KOPT-K1 (cell line): ENCODE measurements around the gene GDF9.

Experiments
- H3K27ac ChIP-seq: fragments of 200-600 bp; sonication (generic); 2 replicates; pipeline ENCODE4 v1.5.1; 2016; ENCODE audit warnings: antibody characterized with exemption, mild to moderate bottlenecking, low read depth, low read length; ENCODE audit not compliant: poor library complexity, severe bottlenecking
- H3K36me3 ChIP-seq: fragments of 200-600 bp; sonication (generic); 2 replicates; pipeline ENCODE4 v1.5.1; 2017; ENCODE audit warnings: antibody characterized with exemption, mild to moderate bottlenecking, low read length, moderate library complexity; ENCODE audit not compliant: insufficient read depth
- H3K9me3 ChIP-seq: fragments of 200-600 bp; sonication (generic); 2 replicates; pipeline ENCODE4 v1.5.1; 2017; ENCODE audit warnings: antibody characterized with exemption, low read length, mild to moderate bottlenecking; ENCODE audit not compliant: insufficient read depth, poor library complexity, severe bottlenecking

GDF9 gene

GRCh38 chr5:132883261-132883834 lies 17.1 kb upstream of the GDF9 start:
- H3K36me3 ChIP-seq, result peaks cover 99% of the 10 kb centered on the region
- H3K27ac ChIP-seq, result no peak overlapping the region
- H3K9me3 ChIP-seq, result no peaks in the 10 kb centered on the region

GRCh38 chr5:132877938-132878337 lies 11.7 kb upstream of the GDF9 start:
- Histone ChIP-seq H3K9me3 (no peaks in the 10 kb centered on the region), H3K27ac (no peak overlapping the region), H3K36me3 (peaks cover 95% of the 10 kb centered on the region)

GRCh38 chr5:132877466-132877865 lies 11.2 kb upstream of the GDF9 start:
- Histone ChIP-seq H3K27ac (no peak overlapping the region), H3K36me3 (peaks cover 95% of the 10 kb centered on the region)

GRCh38 chr5:132876020-132876759 lies 9.9 kb upstream of the GDF9 start:
- H3K36me3 ChIP-seq, result peaks cover 95% of the 10 kb centered on the region
- no peak overlapping the region for H3K27ac ChIP-seq
- no peaks in the 10 kb centered on the region for H3K9me3 ChIP-seq

More at GRCh38 chr5:132877466-132877865, 11.2 kb upstream of the GDF9 start:
- H3K9me3 ChIP-seq, result no peaks in the 10 kb centered on the region

DNA sequence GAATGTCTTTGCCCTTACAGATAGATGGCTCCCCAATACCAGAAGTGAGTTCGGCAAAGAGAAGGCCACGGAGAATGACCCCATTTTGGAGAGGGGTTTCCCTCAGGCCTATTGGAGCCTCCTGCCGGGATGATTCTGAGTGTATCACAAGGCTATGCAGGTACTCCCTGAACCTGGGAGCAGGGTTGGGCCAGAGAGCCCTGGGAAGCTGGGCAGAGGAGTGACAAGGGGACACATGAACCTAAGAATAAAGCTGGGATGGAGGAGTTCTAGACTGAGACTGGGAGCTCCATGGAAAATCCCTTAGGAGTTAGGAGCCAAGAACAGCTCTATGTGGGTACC lies 7.6 kb upstream of the GDF9 start:
- Histone ChIP-seq H3K9me3 (no peaks in the 10 kb centered on the region), H3K27ac (no peak overlapping the region), H3K36me3 (peaks cover 93% of the 10 kb centered on the region)

DNA sequence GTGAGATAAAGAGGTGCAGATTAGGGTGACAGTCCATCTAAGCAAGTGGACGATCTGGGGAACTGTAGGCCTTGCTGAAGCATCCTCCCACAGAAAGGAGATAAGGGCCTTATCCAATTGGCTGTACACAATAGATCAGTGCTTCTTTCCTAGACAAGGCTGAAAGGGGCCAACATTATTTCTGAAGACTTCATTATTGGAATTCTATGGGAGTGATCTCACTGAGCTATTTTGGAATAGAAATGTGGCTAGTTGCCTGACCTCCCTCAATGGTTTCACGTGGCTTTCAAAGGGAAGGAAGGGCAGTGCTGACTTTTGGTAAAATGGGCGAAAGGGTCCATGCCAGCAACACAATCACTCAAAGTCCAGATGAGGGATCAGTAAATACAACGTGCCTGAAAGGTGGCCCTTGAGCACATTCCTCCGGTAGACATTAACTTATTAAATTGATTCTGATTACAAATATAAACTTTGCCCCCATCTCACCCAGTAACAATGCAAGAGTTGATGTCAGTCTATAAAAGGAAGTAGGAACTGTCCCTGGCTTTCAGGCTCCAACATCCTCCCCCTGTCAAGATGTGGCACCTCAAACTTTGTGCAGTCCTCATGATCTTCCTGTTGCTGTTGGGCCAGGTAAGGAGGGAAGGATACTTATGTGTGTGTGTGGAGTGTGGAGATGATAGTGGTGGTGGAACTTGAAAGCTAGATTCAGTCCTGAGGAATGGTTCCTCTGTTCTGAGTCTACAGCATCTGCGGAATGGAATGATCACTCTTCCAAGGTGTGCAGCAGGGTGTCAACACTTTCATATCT lies 7.1 kb upstream of the GDF9 start, which contains the start of gene LEAP2:
Gene LEAP2, plus strand, starts transcription at position 550 of the 811 bp plus-strand sequence. Its CDS starts 27 bp downstream, at position 577.
- peaks cover 93% of the 10 kb centered on the region for H3K36me3 ChIP-seq
- H3K9me3 ChIP-seq, result no peaks in the 10 kb centered on the region
- no peak within 1 kb of the TSS for H3K27ac ChIP-seq

DNA sequence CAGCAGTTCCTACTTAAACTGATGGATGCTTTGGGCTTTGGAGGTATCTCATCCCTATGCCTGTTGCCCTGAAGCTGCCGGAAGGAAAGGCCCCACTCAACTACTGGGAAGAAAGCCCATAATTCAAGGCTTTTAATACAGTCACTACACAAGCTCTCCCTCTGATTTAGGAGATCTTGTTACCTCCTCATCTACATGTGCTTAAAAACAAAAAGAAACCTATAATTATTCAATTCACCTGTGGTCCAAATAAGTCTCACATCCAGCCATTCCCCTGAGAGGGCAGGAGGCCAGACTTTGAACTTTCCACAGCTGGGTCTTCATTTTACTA lies 6.5 kb upstream of the GDF9 start:
- H3K9me3 ChIP-seq, result no peaks in the 10 kb centered on the region
- no peak overlapping the region for H3K27ac ChIP-seq
- peaks cover 93% of the 10 kb centered on the region for H3K36me3 ChIP-seq

- Histone ChIP-seq H3K36me3 (peaks cover 88% of the 10 kb centered on the region), H3K27ac (no peak overlapping the region), H3K9me3 (no peaks in the 10 kb centered on the region)
These were observed 5.4 kb upstream of the GDF9 start for GRCh38 chr5:132871459-132872284.

GRCh38 chr5:132870801-132871200 lies 4.5 kb upstream of the GDF9 start:
- peaks cover 80% of the 10 kb centered on the region for H3K36me3 ChIP-seq
- H3K9me3 ChIP-seq, result no peaks in the 10 kb centered on the region
- no peak overlapping the region for H3K27ac ChIP-seq

- no peaks in the 10 kb centered on the region for H3K9me3 ChIP-seq
- peaks cover 62% of the 10 kb centered on the region for H3K36me3 ChIP-seq
- H3K27ac ChIP-seq, result no peak overlapping the region
These were observed 2.5 kb upstream of the GDF9 start for GRCh38 chr5:132868754-132869153.

- Histone ChIP-seq H3K27ac (peak overlapping the region; percentile 71), H3K9me3 (no peaks in the 10 kb centered on the region), H3K36me3 (peaks cover 45% of the 10 kb centered on the region)
These were observed 780 bp upstream of the GDF9 start for GRCh38 chr5:132867046-132867451.

- Histone ChIP-seq H3K36me3 (peaks cover 32% of the 10 kb centered on the region), H3K27ac (peak overlapping the region; percentile 71)
These were observed 464 bp downstream of the GDF9 start for GRCh38 chr5:132865668-132866341.

GRCh38 chr5:132860742-132861141 lies 5.5 kb downstream of the GDF9 start:
- no peaks in the 10 kb centered on the region for H3K9me3 ChIP-seq
- H3K36me3 ChIP-seq, result no peaks in the 10 kb centered on the region
- H3K27ac ChIP-seq, result no peak overlapping the region

More at GRCh38 chr5:132865668-132866341, 464 bp downstream of the GDF9 start:
- H3K9me3 ChIP-seq, result no peaks in the 10 kb centered on the region

DNA sequence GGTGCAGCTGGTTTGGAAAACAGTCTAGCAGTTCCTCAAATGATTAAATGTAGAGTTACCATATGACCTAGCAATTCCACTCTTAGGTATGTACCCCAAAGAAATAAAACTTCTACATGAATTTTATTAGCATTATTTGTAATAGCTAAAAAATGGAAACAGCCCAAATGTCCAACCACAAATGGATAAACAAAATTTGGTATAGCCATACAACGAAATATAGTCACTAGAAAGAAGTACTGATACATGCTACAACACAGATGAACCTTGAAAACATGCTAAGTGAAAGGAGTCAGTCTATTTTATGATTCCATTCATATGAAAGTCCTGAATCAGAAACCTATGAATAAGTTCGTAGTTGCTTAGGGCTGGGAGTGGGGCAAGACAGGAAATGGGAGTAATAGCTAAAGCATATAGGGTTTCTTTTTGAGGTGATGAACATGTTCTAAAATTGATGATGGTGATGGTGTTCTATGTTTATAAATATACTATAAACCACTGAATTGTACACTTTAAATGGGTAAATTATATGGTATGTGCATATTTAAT lies 6.3 kb downstream of the GDF9 start:
- Histone ChIP-seq H3K9me3 (no peaks in the 10 kb centered on the region), H3K36me3 (no peaks in the 10 kb centered on the region), H3K27ac (no peak overlapping the region)
